ENCODE results near the gene MAP2K7.
A peak's percentile ranks its signal among the peaks of the same experiment; 100 is the strongest.

Gene MAP2K7

DNA sequence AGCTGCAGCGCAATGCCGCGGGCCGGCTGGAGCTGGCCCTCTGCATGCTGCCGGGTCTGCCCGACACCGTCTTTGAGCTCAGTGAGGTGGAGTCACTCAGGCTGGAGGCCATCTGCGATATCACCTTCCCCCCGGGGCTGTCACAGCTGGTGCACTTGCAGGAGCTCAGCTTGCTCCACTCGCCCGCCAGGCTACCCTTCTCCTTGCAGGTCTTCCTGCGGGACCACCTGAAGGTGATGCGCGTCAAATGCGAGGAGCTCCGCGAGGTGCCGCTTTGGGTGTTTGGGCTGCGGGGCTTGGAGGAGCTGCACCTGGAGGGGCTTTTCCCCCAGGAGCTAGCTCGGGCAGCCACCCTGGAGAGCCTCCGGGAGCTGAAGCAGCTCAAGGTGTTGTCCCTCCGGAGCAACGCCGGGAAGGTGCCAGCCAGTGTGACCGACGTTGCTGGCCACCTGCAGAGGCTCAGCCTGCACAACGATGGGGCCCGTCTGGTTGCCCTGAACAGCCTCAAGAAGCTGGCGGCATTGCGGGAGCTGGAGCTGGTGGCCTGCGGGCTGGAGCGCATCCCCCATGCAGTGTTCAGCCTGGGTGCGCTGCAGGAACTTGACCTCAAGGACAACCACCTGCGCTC is 3.8 kb upstream of the MAP2K7 start:
- TF ChIP-seq, protein P1, sequence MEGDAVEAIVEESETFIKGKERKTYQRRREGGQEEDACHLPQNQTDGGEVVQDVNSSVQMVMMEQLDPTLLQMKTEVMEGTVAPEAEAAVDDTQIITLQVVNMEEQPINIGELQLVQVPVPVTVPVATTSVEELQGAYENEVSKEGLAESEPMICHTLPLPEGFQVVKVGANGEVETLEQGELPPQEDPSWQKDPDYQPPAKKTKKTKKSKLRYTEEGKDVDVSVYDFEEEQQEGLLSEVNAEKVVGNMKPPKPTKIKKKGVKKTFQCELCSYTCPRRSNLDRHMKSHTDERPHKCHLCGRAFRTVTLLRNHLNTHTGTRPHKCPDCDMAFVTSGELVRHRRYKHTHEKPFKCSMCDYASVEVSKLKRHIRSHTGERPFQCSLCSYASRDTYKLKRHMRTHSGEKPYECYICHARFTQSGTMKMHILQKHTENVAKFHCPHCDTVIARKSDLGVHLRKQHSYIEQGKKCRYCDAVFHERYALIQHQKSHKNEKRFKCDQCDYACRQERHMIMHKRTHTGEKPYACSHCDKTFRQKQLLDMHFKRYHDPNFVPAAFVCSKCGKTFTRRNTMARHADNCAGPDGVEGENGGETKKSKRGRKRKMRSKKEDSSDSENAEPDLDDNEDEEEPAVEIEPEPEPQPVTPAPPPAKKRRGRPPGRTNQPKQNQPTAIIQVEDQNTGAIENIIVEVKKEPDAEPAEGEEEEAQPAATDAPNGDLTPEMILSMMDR (conservative IDR thresholded peaks at IDR 0.05; ENCODE audit: low read length): no peak
- H3K4me3 ChIP-seq (ENCODE audit: low read length): no peak overlapping the region
- DNase-seq (ENCODE audit: low read depth): no peak

GRCh38 chr19:7900401-7900870 is 3.2 kb upstream of the MAP2K7 start:
- TF ChIP-seq, protein P1 (conservative IDR thresholded peaks at IDR 0.05; ENCODE audit: low read length): no peak
- H3K4me3 ChIP-seq (ENCODE audit: low read length): no peak overlapping the region
- DNase-seq (ENCODE audit: low read depth): no peak

DNA sequence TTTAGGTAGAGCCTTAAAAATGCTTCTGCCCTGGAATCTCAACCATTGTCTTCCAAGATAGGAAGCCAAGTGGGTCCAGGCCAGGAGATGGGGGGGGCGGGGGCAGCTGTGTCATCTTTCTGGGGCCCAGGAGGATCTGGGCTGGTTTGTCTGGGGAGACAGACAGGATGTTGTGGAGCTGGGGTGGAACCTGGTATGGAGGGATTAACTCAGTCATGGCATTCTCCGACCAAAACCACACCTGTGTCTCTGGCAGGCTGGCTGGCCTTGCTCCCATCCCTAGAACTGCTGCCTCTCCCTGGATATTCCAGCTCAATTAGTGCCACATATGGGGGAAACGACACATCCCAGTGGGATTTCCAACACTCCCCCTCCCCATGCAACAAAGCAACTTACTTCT is 2.7 kb upstream of the MAP2K7 start:
- TF ChIP-seq, protein P1 (conservative IDR thresholded peaks at IDR 0.05; ENCODE audit: low read length): no peak
- H3K4me3 ChIP-seq (ENCODE audit: low read length): no peak overlapping the region
- no peak for DNase-seq (ENCODE audit: low read depth)

- no peak for DNase-seq (ENCODE audit: low read depth)
- no peak overlapping the region for H3K4me3 ChIP-seq (ENCODE audit: low read length)
- TF ChIP-seq, protein P1 (conservative IDR thresholded peaks at IDR 0.05; ENCODE audit: low read length): no peak
Observed at GRCh38 chr19:7901337-7901736, 2.3 kb upstream of the MAP2K7 start.

GRCh38 chr19:7902796-7903243 is 857 bp upstream of the MAP2K7 start:
- TF ChIP-seq, protein P1 (conservative IDR thresholded peaks at IDR 0.05; ENCODE audit: low read length): no peak
- DNase-seq (ENCODE audit: low read depth): no peak

GRCh38 chr19:7904074-7905020 is 670 bp downstream of the MAP2K7 start:
- H3K4me3 ChIP-seq (ENCODE audit: low read length): peak overlapping the region; percentile 94
- no peak for DNase-seq (ENCODE audit: low read depth)
- TF ChIP-seq, protein P1 (conservative IDR thresholded peaks at IDR 0.05; ENCODE audit: low read length): no peak

More at GRCh38 chr19:7902796-7903243, 857 bp upstream of the MAP2K7 start:
- peak overlapping the region; percentile 87 for H3K4me3 ChIP-seq (ENCODE audit: low read length)
